Endothelial cell of umbilical vein (primary cell): ENCODE measurements around the gene BDH1.

ENCODE experiments used
- CTCF ChIP-seq, 2 donors: IDR thresholded peaks; 1 replicate in 1 of 2; 2 replicates in 1 of 2; pipeline ENCODE4 v1.5.1; 2011; ENCODE audit warnings: low read length in 2 of 2, mild to moderate bottlenecking in 2 of 2, moderate library complexity in 2 of 2, control low read depth in 1 of 2, inconsistent platforms in 1 of 2, low read depth in 1 of 2; ENCODE audit not compliant: insufficient read depth in 1 of 2; ENCODE audit errors: extremely low read depth in 1 of 2
- EZH2 ChIP-seq: IDR thresholded peaks from 2 replicates; pipeline ENCODE4 v1.6.1; 2012; ENCODE audit warnings: borderline replicate concordance, low read depth, mild to moderate bottlenecking, moderate library complexity, low read length, inconsistent platforms; ENCODE audit not compliant: severe bottlenecking
- FOS ChIP-seq: IDR thresholded peaks from 2 replicates; pipeline ENCODE4 v1.6.1; 2011; ENCODE audit warnings: mild to moderate bottlenecking, low read length, moderate library complexity, borderline replicate concordance; ENCODE audit not compliant: insufficient read depth
- POLR2A ChIP-seq: IDR thresholded peaks from 2 replicates; pipeline ENCODE4 v1.6.1; 2012; ENCODE audit warnings: low read depth, mild to moderate bottlenecking, control low read depth, low read length
- POLR2AphosphoS5 ChIP-seq: IDR thresholded peaks from 2 replicates; pipeline ENCODE4 v1.6.1; 2012; ENCODE audit warnings: low read depth, mild to moderate bottlenecking, control low read depth, low read length, moderate library complexity; ENCODE audit not compliant: insufficient read depth

GRCh38 chr3:197521277-197522182 is 34.2 kb downstream of the BDH1 start:
- TF ChIP-seq EZH2 (no peak), FOS (no peak), POLR2A (no peak), CTCF (IDR thresholded peaks at IDR 0.05; ENCODE audit: extremely low read depth in 1 of 2, insufficient read depth in 1 of 2, low read depth in 1 of 2, low read length in 2 of 2) (no peak), POLR2AphosphoS5 (no peak)
